GM23338 (cell line): ENCODE measurements around the gene EPAS1. TPM values are rescaled to one million over a fixed set of nuclear protein-coding genes. Genes with fewer than 3 reads are reported as not detected.

Source experiments
- ATAC-seq: fragments of 200-7000 bp; cut with Tn5 transposase; 3 replicates; pipeline ENCODE4 v1.9.1; 2020
- DNase-seq: peaks from one replicate; pipeline ENCODE4 v3.0.0-alpha.2; 2015; ENCODE audit warnings: low spot score
- H2AFZ ChIP-seq: fragments of 200-600 bp; sonication (generic); 2 replicates; pipeline ENCODE4 v1.8.0; 2016; ENCODE audit warnings: antibody characterized with exemption, mild to moderate bottlenecking, moderate library complexity
- H3F3A ChIP-seq: fragments of 200-600 bp; sonication (generic); replicated peaks from 2 replicates; pipeline ENCODE4 v1.8.0; 2017; ENCODE audit warnings: antibody characterized with exemption, mixed run types, low read depth
- H3K27ac ChIP-seq: fragments of 200-600 bp; sonication (generic); 2 replicates; pipeline ENCODE4 v1.6.1; 2016; ENCODE audit warnings: low read depth
- H3K27me3 ChIP-seq: fragments of 200-600 bp; sonication (generic); 2 replicates; pipeline ENCODE4 v1.8.0; 2016; ENCODE audit warnings: mild to moderate bottlenecking, mixed run types, moderate library complexity; ENCODE audit not compliant: insufficient read depth
- H3K36me3 ChIP-seq: fragments of 200-600 bp; sonication (generic); 2 replicates; pipeline ENCODE4 v1.8.0; 2016; ENCODE audit warnings: mild to moderate bottlenecking; ENCODE audit not compliant: insufficient read depth
- H3K4me1 ChIP-seq: fragments of 200-600 bp; sonication (generic); 2 replicates; pipeline ENCODE4 v1.8.0; 2016; ENCODE audit warnings: mild to moderate bottlenecking, moderate library complexity; ENCODE audit not compliant: insufficient read depth
- H3K4me2 ChIP-seq: fragments of 200-600 bp; sonication (generic); 2 replicates; pipeline ENCODE4 v1.7.1; 2017; ENCODE audit warnings: mixed run types
- H3K4me3 ChIP-seq: fragments of 200-600 bp; sonication (generic); 2 replicates; pipeline ENCODE4 v1.6.1; 2016; ENCODE audit warnings: mixed run types
- H3K79me2 ChIP-seq: fragments of 200-600 bp; sonication (generic); replicated peaks from 2 replicates; pipeline ENCODE4 v1.8.0; 2017; ENCODE audit warnings: mild to moderate bottlenecking; ENCODE audit not compliant: insufficient read depth
- H3K9me2 ChIP-seq: fragments of 200-600 bp; sonication (generic); 2 replicates; pipeline ENCODE4 v1.8.0; 2017; ENCODE audit not compliant: insufficient read depth
- H4K20me1 ChIP-seq: fragments of 200-600 bp; sonication (generic); replicated peaks from 2 replicates; pipeline ENCODE4 v1.8.0; 2017; ENCODE audit warnings: mild to moderate bottlenecking; ENCODE audit not compliant: insufficient read depth
- H3K27ac Mint-ChIP-seq: 2 replicates; pipeline ENCODE4 v1.8.0; 2020; ENCODE audit warnings: inconsistent platforms, mild to moderate bottlenecking, moderate library complexity, mixed read lengths
- H3K27me3 Mint-ChIP-seq: 3 replicates; pipeline ENCODE4 v1.8.0; 2022; ENCODE audit warnings: low read depth, mild to moderate bottlenecking, moderate library complexity, mixed read lengths, inconsistent platforms; ENCODE audit not compliant: insufficient read depth, poor library complexity
- H3K36me3 Mint-ChIP-seq: 3 replicates; pipeline ENCODE4 v1.8.0; 2021; ENCODE audit warnings: low read depth, mild to moderate bottlenecking, inconsistent platforms, moderate library complexity, mixed read lengths
- H3K4me1 Mint-ChIP-seq: 3 replicates; pipeline ENCODE4 v1.8.0; 2020; ENCODE audit warnings: mild to moderate bottlenecking, inconsistent platforms, mixed read lengths
- H3K4me3 Mint-ChIP-seq: 3 replicates; pipeline ENCODE4 v1.8.0; 2021; ENCODE audit warnings: moderate library complexity, mild to moderate bottlenecking, inconsistent platforms, mixed read lengths
- H3K9me3 Mint-ChIP-seq: 3 replicates; pipeline ENCODE4 v1.8.0; 2020; ENCODE audit warnings: moderate library complexity, mild to moderate bottlenecking, inconsistent platforms, mixed read lengths
- CREB1 ChIP-seq: fragments of 250-450 bp; sonication (Bioruptor Pico); IDR thresholded peaks from 2 replicates; pipeline ENCODE4 v1.5.0; 2020; ENCODE audit warnings: low read depth, mild to moderate bottlenecking, moderate library complexity
- CTCF ChIP-seq, 2 experiments: fragments of 200-600 bp in 1 of 2; sonication (generic) in 1 of 2; conservative IDR thresholded peaks; 2 replicates each; pipeline versions ENCODE4 v1.5.1 to v1.6.1; 2016 to 2017; ENCODE audit warnings: antibody characterized with exemption in 2 of 2, low read depth in 2 of 2, mild to moderate bottlenecking in 2 of 2, moderate library complexity in 1 of 2
- ETS1 ChIP-seq: IDR thresholded peaks from 2 replicates; pipeline ENCODE4 v1.6.1; 2016; ENCODE audit warnings: antibody characterized with exemption
- EZH2 ChIP-seq: fragments of 200-600 bp; sonication (generic); IDR thresholded peaks from one replicate; pipeline ENCODE4 v1.8.0; 2017; ENCODE audit warnings: antibody characterized with exemption, mild to moderate bottlenecking, low read depth; ENCODE audit not compliant: unreplicated experiment
- EZH2phosphoT487 ChIP-seq: fragments of 200-600 bp; sonication (generic); IDR thresholded peaks from one replicate; pipeline ENCODE4 v1.8.1; 2018; ENCODE audit warnings: antibody characterized with exemption; ENCODE audit not compliant: unreplicated experiment
- JUNB ChIP-seq: IDR thresholded peaks from one replicate; pipeline ENCODE4 v1.6.1; 2016; ENCODE audit warnings: antibody characterized with exemption; ENCODE audit not compliant: unreplicated experiment
- POLR2AphosphoS5 ChIP-seq: IDR thresholded peaks from 2 replicates; pipeline ENCODE4 v1.6.1; 2016; ENCODE audit warnings: antibody characterized with exemption, low read depth
- REST ChIP-seq: IDR thresholded peaks from one replicate; pipeline ENCODE4 v1.6.1; 2018; ENCODE audit warnings: antibody characterized with exemption; ENCODE audit not compliant: unreplicated experiment
- STAT1 ChIP-seq: IDR thresholded peaks from one replicate; pipeline ENCODE4 v1.6.1; 2016; ENCODE audit warnings: antibody characterized with exemption; ENCODE audit not compliant: unreplicated experiment
- ZNF114 ChIP-seq: fragments of 250-450 bp; sonication (Bioruptor Pico); IDR thresholded peaks from 2 replicates; pipeline ENCODE4 v1.5.0; 2020; ENCODE audit warnings: mild to moderate bottlenecking, moderate library complexity
- ZNF331 ChIP-seq: fragments of 250-450 bp; sonication (Bioruptor Pico); IDR thresholded peaks from 2 replicates; pipeline ENCODE4 v1.5.0; 2020; ENCODE audit warnings: low read depth, mild to moderate bottlenecking, moderate library complexity
- ZNF462 ChIP-seq: fragments of 250-450 bp; sonication (Bioruptor Pico); IDR thresholded peaks from 2 replicates; pipeline ENCODE4 v1.5.0; 2020; ENCODE audit warnings: mild to moderate bottlenecking, moderate library complexity
- polyA plus RNA-seq: library from polyadenylated mRNA; unstranded; fragments of >200 nt; fragmentation: Nextera tagmentation; extraction: Ambion mirVana; gene quantifications from 2 replicates; pipeline ENCODE4 v1.2.1, GENCODE V29; 2016
- total RNA-seq: library from RNA; depleted of rRNA; stranded (reverse); fragments of >200 nt; shearing (Covaris generic); gene quantifications from 2 replicates; pipeline ENCODE4 v1.2.3, GENCODE V29; 2014

The EPAS1 gene
- total and polyA plus RNA-seq, 2 experiments from 2014 or later, result 0.68 to 5.4 TPM

GRCh38 chr2:46274586-46274985, 22.6 kb upstream of the EPAS1 start:
- DNase-seq (no peak), ATAC-seq (no peak)
- Histone ChIP-seq H3K27ac (no peak overlapping the region), H2AFZ (no peak overlapping the region), H3K4me1 (no peaks in the 10 kb centered on the region), H3K9me2 (0 out of 2 replicates have a peak, but pooled peaks cover 6% of the 10 kb centered on the region), H3K79me2 (no peaks in the 10 kb centered on the region), H3K27me3 (no peaks in the 10 kb centered on the region), H3F3A (no peaks in the 10 kb centered on the region), H4K20me1 (no peaks in the 10 kb centered on the region), H3K4me3 (no peak overlapping the region), H3K36me3 (no peaks in the 10 kb centered on the region), H3K4me2 (no peak overlapping the region)
- Mint-ChIP-seq H3K27me3 (no peaks in the 10 kb centered on the region), H3K4me3 (no peak overlapping the region), H3K4me1 (peaks cover 6% of the 10 kb centered on the region; the same call in 1 of the 3 replicates), H3K27ac (no peak overlapping the region), H3K36me3 (no peaks in the 10 kb centered on the region), H3K9me3 (no peaks in the 10 kb centered on the region; the same call in 2 of the 3 replicates)
- TF ChIP-seq ETS1, result no peak
- TF ChIP-seq ZNF114 (CRISPR knock-in tag), result no peak
- TF ChIP-seq POLR2AphosphoS5, result no peak
- TF ChIP-seq CTCF (conservative IDR thresholded peaks at IDR 0.05; ENCODE audit: low read depth in 2 of 2), result no peak
- TF ChIP-seq ZNF331 (CRISPR knock-in tag), result no peak
- TF ChIP-seq EZH2phosphoT487, result no peak
- no peak for TF ChIP-seq EZH2
- no peak for TF ChIP-seq JUNB
- no peak for TF ChIP-seq CREB1 (CRISPR knock-in tag)
- no peak for TF ChIP-seq REST
- no peak for TF ChIP-seq ZNF462 (CRISPR knock-in tag)
- TF ChIP-seq STAT1, result no peak
